KOPT-K1 (cell line): ENCODE measurements around the gene SHC2.

Source experiments
- H3K27ac ChIP-seq: fragments of 200-600 bp; sonication (generic); 2 replicates; pipeline ENCODE4 v1.5.1; 2016; ENCODE audit warnings: antibody characterized with exemption, mild to moderate bottlenecking, low read depth, low read length; ENCODE audit not compliant: poor library complexity, severe bottlenecking
- H3K36me3 ChIP-seq: fragments of 200-600 bp; sonication (generic); 2 replicates; pipeline ENCODE4 v1.5.1; 2017; ENCODE audit warnings: antibody characterized with exemption, mild to moderate bottlenecking, low read length, moderate library complexity; ENCODE audit not compliant: insufficient read depth
- H3K9me3 ChIP-seq: fragments of 200-600 bp; sonication (generic); 2 replicates; pipeline ENCODE4 v1.5.1; 2017; ENCODE audit warnings: antibody characterized with exemption, low read length, mild to moderate bottlenecking; ENCODE audit not compliant: insufficient read depth, poor library complexity, severe bottlenecking

Gene SHC2

DNA sequence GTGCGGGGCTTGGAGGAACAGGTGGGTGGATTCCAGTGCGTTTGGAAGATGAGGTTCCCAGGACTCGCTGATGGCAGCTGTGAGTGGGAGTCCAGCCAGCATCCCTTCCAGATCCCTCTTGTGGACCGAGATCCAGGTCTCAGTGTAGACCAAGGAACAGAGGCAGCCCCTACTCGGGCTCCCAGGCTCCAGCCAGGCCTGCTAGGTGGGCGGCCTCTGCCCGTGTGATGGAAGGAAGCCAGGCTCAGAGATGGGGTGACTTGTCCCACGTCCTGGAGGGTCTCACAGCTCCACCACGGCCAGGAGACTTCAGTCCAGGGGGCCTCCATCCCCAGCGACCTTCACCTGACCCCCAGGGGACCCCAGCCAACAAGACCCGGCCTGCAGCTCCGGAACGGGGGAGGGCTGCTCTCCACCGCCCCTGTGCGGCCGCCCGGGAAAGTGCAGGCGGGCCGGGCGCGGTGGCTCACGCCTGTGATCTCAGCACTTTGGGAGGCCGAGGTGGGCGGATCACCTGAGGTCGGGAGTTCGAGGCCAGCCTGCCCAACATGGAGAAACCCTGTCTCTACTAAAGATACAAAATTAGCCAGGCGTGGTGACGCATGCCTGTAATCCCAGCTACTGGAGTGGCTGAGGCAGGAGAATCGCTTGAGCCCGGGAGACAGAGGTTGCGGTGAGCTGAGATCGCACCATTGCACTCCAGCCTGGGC lies 34.7 kb upstream of the SHC2 start:
- no peaks in the 10 kb centered on the region for H3K9me3 ChIP-seq
- no peak overlapping the region for H3K27ac ChIP-seq
- no peaks in the 10 kb centered on the region for H3K36me3 ChIP-seq

DNA sequence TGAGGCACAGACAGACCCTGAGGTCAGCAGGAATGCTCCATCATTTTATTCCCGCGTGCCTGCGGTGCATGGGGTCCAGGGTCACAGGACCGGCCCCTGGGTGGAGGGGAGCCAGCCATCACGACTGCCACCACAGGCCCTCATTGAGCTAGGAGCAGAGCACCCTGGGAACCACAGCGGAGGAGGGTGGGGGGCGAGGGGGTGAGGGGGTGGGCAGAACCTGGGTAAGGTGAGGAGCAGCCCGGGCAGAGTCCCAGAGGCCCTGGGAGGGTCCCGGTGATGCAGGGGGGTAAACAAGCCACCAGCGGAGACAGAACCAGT lies 34.2 kb upstream of the SHC2 start:
- no peak overlapping the region for H3K27ac ChIP-seq
- no peaks in the 10 kb centered on the region for H3K36me3 ChIP-seq

DNA sequence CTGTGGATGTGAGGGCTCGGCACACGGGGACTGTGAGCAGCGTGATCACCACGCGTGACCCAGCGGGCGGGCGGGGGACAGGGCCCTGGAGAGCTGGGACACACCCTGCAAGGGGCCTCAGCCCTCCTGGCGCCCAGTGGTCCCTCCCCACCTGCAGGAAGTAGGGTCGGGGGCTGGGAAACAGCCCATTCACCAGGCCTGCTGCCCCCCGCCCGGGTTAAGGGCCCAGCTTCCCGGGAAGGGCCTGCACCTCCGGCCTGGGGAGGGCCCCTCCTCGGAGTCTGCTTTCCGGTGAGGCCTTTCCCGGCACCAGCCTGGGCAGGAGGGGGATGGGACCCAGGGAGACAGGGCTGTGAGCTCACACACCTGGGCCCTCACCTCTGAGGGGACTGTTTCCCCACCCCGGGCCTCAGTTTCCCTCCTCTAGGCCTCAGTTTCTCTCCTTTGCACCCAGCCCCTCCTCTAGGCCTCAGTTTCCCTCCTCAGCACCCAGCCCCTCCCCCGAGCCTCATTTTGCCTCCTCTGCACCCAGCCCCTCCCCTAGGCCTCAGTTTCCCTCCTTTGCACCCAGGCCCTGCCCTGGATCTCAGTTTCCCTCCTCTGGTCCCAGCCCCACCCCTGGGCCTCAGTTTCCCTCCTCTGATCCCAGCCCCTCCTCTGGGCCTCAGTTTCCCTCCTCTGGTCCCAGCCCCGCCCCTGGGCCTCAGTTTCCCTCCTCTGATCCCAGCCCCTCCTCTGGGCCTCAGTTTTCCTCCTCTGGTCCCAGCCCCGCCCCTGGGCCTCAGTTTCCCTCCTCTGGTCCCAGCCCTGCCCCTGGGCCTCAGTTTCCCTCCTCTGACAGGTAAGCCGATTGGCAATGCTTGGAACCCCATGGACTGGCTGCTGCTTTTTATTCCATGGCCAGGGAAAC lies 33.6 kb upstream of the SHC2 start:
- Histone ChIP-seq H3K27ac (no peak overlapping the region), H3K36me3 (no peaks in the 10 kb centered on the region), H3K9me3 (no peaks in the 10 kb centered on the region)

More for the DNA sequence above, 34.2 kb upstream of the SHC2 start:
- no peaks in the 10 kb centered on the region for H3K9me3 ChIP-seq

DNA sequence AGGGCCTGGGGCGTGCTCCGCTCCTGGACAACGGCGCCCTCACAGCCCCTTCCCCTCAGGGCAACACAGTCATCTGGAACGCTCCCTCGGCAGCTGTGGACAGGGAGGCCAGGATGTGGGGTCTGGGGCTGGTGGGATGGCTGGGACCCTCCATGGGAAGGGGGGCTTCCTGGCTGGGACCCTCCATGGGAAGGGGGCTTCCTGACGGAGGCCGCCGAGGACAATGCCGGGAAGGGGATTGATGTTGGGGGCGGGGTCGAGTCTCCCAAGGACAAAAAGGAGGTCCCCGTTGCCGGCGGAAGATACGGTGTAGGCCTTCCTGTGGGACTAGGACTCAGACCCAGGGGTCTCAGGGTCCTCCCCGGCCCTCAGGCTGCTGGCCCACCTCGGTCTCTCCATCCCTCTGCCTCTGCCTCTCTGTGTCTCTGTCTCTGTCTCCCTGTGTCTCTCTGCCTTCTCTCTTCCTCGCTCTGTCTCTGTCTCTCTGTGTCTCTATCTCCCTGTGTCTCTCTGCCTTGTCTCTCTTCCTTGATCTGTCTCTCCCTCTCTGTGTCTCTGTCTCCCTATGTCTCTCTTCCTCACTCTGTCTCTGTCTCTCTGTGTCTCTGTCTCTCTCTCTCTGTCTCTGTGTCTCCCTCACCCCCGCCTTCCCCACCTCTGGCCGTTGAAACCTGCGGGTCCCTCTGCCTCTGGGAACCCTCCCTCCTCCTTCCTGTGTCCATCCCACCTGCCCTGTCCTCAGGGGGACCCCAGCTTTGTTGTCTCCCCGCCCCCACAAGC lies 32.7 kb upstream of the SHC2 start:
- H3K27ac ChIP-seq, result no peak overlapping the region
- no peaks in the 10 kb centered on the region for H3K36me3 ChIP-seq
- H3K9me3 ChIP-seq, result no peaks in the 10 kb centered on the region

DNA sequence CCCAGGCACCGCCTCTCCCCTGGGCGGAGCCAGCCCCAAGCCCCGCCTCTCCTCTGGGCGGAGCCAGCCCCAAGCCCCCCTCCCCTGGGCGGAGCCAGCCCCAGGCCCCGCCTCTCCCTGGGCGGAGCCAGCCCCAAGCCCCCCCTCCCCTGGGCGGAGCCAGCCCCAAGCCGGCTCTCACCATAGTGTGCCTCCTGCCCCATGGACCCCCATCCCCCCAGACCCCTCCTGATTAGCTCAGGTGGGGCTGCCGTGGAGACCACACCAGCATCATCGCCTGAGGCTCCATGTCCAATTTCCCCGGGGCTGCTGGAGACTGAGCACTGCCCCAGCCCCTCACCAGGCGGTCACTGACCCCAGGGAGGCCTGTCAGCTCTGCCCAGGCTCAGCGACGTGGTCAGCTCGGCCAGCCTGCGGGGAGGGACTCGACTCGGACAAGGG lies 31.3 kb upstream of the SHC2 start:
- H3K9me3 ChIP-seq, result no peaks in the 10 kb centered on the region
- H3K36me3 ChIP-seq, result no peaks in the 10 kb centered on the region
- no peak overlapping the region for H3K27ac ChIP-seq

DNA sequence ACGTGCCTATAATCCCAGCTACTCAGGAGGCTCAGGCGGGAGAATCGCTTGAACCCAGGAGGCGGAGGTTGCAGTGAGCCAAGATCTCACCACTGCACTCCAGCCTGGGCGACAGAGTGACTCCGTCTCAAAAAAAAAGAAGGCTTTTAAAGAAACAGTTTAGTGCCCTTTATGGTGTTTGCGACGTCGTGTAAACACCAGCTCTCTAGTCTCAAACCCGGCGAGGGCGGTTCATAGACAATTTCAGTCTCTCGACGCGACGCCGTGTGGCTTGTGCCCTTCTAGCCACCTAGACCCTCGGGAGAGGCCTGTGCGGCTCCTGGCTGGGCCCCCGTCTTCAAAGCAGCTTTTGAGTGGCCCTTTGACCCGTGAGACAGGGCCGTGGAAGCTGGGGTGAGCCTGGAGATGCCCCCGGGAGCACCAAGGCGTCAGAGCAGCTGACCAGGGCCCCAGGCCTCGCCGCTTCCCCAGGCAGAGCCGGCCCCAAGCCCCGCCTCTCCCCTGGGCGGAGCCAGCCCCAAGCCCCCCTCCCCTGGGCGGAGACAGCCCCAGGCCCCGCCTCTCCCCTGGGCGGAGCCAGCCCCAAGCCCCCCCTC lies 30.4 kb upstream of the SHC2 start:
- no peaks in the 10 kb centered on the region for H3K9me3 ChIP-seq
- H3K36me3 ChIP-seq, result no peaks in the 10 kb centered on the region
- H3K27ac ChIP-seq, result no peak overlapping the region

GRCh38 chr19:489418-490196 lies 28.8 kb upstream of the SHC2 start:
- H3K36me3 ChIP-seq, result no peaks in the 10 kb centered on the region
- peak overlapping the region; percentile 90 for H3K27ac ChIP-seq
- no peaks in the 10 kb centered on the region for H3K9me3 ChIP-seq

DNA sequence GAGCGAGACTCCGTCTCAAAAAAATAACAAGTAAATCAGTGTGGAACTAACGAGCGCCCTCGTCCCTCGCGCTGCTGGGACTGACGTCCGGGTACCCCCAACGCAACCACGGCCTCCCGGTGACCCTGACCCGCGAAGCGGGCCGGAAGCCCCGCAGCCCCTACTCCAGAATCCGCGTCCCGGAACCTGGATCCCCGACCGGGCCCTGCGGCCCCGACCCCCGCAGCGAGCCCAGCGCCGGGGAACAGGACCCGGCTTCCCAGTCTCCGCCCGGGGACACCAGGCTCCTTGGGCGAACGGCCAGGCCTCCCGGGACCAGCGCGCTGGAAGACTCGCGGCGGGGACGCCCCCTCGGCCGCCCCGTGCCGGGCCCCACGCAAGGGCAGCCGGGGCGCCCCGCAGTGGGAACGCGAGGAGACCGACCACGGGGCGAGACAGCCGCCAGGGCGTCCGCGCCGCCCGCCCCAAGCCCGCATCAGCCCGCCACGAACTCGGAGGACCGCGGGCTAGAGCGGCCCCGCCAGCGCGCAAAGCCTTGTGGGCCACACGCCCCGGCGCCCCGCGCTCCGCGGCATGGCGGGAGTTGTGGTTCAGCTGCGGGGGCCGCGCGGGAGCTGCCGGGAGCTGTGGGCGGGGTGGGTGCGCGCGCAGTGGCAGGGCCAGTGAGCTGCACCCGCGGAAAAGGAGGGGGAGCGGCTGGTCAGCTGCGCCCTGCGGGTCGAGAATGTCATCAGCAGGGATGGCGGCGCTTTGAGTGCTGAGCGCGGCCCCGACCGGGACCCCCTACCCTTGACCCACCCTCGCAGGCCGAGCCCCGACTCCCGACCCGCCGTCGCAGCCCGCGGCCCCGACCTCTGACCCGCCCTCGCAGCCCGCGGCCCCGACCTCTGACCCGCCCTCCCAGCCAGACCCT lies 27.9 kb upstream of the SHC2 start:
- Histone ChIP-seq H3K27ac (peak overlapping the region; percentile 90), H3K36me3 (no peaks in the 10 kb centered on the region), H3K9me3 (no peaks in the 10 kb centered on the region)

DNA sequence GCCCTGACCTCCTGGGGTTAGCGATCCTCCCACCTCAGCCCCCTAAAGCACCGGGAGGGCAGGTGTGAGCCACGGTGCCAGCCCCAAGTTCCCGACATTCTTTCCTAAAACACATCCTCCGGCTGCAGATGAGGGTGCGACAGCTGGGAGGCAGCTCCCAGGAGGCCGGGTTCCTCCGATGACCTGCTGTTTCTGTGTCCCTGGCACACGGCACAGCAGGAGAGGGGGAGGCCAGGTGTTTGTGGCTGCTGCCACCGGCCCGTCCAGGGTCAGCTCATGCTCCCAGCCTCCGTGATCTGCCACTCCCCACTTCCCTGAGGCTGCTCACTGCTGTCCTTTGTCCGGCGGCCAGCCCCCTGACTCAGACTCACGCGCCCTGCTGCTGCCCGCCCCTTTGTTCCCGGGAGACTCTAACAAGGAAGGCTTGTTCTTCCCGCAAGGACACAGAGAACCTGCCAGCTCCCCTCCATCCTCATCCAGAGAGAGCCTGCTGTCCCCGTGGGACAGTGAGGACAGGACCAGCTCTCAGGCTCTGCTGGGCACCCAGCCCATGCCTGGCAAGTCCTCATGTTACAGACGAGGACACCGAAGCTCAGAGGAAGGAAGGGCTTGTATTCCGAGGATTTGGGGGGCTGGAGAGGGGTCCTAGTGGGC lies 24.9 kb upstream of the SHC2 start:
- Histone ChIP-seq H3K27ac (no peak overlapping the region), H3K36me3 (no peaks in the 10 kb centered on the region), H3K9me3 (no peaks in the 10 kb centered on the region)

DNA sequence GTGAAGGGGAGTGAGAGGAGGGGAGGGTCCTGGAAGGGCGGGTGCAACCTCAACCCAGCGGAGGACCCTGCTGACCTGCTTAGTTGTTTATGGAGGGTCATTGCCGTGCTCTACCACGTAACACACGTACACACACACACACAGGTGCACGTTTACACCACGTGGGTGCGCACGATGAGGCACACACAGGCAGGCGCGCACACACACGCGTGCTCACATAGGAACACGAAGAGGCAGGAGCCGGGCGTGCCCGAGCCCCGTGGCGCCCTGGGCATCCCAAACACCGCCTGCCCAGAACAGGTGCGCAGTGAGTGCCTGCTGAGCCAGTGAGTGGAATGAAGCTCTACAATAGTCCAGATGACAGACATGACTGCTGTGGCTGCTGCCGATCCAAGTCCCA lies 24.2 kb upstream of the SHC2 start:
- H3K27ac ChIP-seq, result no peak overlapping the region
- no peaks in the 10 kb centered on the region for H3K9me3 ChIP-seq
- H3K36me3 ChIP-seq, result no peaks in the 10 kb centered on the region

- no peaks in the 10 kb centered on the region for H3K9me3 ChIP-seq
- no peak overlapping the region for H3K27ac ChIP-seq
- H3K36me3 ChIP-seq, result no peaks in the 10 kb centered on the region
Measured at GRCh38 chr19:484494-484893, 23.7 kb upstream of the SHC2 start.

GRCh38 chr19:483332-484072 lies 22.7 kb upstream of the SHC2 start:
- Histone ChIP-seq H3K36me3 (no peaks in the 10 kb centered on the region), H3K9me3 (no peaks in the 10 kb centered on the region), H3K27ac (no peak overlapping the region)
